Colon (tissue), 2 donors: Measurements from ENCODE around the gene IFT43.

Source experiments
- FAIRE-seq: peaks from 2 replicates; lab custom pipeline; 2012; peaks lifted over from hg19 to GRCh38; lab: Jason Lieb, UNC
- donor health status: control.
- donor health status: control.

Gene IFT43

DNA sequence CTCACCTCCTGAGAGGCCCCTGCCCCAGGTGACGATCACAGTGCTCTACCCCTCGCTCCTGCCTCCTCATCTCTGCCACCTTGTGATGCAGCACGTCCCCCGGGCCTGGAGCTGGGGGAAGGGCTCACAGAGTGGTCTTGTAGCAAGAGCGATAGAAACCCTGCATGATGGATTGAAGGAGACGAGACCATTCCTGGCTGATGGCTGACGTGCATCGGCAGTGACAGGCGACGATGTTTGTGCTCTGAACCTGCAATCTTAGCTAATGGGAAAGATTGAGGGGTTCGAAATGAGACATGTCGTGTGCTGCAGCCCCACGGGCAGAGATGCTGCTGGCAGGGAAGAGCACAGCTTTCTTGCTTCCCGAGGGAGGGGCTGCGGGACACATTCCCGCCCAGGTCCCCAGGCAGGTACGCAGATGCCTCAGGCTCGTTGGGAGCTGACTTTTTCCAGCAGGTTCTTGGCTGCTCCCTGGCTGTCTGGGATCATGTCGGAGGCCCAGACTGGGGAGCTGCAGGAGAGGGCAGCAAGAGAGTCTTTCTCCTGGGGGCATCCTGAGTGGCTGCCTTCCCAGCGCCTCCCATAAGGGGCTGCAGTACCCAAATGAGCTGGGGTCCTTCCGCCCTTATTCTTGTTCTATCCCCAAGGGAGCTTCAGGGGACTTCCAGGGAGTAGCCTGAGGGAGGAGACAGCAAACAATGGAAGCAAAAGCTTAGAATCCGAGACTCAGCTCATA lies 127.5 kb downstream of the IFT43 start:
- FAIRE-seq: no peak

DNA sequence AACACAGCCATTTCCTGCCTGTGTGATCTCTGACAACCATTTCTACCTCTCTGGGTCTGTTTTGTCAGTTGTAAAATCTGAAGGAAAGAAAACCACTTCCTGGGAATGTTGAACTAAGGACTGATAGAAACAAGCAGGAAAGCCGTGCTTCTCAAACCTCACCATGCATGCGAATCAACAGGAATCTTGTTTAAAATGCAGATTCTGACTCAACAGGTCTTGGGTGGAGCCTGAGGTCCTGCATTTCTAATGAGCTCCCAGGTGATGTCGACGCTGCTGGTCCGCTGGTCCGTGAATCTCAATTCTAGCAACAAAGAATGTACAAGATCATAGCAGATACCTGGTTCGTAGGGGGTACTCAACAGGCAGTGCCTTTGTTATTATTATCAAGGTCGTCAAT lies 128.1 kb downstream of the IFT43 start:
- no peak for FAIRE-seq

DNA sequence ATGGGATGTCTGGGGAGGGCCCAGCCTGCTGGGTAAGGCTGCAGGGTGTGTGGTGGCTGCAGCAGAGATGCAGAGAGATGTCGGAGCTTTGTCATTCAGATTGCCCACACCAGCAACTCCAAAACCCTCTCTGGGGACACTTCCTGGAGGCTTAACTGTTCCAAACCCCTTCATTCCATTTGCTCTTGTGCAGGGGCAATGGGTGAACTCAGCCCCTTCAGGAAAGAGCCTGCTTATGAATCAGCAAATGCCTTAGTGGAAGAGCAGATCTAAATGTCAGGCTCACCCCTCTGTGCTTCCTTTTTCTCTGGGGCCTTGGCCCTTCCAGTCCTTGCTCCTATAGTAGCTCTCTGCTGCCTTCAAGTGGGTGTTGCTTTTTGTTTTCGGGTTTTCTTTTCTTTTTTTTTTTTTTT lies 129.5 kb downstream of the IFT43 start:
- no peak for FAIRE-seq

DNA sequence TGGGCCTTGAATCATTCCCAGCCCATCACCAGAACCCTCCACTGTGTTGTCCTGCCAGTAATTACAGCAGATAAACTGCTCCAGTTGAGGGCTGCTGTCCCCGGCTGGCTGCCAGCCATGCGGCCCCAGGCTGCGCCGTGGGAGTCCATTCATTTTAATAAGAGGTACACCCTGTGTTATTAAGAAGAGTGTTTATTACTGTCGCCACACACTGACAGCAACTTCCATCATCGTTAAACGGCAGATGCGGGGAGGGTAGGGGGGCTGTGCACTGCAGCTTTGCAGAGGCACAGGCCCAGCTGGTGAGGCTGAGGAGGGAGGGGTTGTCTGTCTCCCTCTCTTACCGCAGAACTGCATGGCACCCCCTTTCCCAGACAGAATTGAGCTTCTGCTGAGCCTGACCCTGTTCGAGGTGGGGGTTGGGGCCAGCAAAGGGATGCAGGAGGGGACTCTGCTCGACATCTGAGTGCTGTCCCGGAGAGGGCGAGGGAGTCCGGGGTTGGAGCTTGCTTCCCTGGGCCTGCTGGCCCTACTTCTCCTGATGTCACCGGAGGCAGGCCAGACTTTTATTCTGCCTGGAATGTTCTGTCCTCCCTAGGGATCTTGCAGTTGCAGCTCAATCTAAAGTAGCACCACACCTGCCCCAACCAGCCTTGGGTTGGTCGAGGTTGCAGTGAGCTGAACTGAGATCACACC lies 132.4 kb downstream of the IFT43 start:
- no peak for FAIRE-seq

DNA sequence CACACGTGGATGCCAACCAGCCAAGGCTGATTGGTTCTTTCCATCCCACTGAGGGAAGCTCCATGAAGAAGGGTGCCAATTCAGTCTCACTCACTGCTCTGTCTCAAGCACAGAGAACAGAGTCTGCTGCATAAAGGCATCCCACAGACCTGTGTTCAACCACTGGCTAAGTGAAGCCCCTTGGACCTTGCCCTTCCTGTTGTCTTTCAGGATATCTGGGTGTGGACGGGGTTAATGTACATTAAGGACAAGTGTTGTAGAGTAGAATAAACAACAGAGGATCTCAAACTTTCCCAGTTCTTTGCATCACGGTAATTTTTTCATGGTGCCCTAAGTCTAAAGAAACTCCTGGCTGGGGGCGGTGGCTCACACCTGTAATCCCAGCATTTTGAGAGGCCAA lies 133.0 kb downstream of the IFT43 start:
- FAIRE-seq: no peak

DNA sequence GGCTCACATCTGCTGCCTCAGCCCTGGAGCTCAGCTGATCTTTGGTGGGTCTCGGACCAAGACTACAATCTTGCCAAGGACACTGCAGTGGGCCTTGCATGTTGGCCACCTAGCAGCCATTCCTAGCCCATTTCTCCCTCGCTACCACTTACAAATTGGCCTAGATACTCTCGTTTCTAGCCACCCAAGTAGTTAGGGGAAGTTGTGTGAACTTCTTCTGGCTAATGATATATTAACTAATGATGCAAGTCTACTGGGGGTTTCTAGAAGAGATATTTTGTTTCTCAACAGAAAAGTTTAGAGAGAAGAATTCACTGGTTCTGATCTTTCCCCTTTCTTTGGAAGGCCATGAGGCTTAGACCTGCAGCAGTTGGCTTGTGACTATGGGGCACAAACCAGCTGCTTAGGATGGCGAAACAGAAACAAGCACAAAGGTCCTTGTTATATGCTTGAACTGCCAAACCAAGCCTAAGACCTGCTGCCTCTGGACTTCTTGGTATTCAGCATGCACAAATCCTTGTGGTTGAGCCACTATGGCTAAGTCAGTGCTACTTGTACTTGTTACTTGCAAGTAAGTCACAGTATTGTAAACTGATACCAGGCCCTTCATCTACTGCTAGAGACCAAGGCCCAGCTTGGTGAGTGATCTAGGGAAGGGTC lies 135.7 kb downstream of the IFT43 start:
- no peak for FAIRE-seq

DNA sequence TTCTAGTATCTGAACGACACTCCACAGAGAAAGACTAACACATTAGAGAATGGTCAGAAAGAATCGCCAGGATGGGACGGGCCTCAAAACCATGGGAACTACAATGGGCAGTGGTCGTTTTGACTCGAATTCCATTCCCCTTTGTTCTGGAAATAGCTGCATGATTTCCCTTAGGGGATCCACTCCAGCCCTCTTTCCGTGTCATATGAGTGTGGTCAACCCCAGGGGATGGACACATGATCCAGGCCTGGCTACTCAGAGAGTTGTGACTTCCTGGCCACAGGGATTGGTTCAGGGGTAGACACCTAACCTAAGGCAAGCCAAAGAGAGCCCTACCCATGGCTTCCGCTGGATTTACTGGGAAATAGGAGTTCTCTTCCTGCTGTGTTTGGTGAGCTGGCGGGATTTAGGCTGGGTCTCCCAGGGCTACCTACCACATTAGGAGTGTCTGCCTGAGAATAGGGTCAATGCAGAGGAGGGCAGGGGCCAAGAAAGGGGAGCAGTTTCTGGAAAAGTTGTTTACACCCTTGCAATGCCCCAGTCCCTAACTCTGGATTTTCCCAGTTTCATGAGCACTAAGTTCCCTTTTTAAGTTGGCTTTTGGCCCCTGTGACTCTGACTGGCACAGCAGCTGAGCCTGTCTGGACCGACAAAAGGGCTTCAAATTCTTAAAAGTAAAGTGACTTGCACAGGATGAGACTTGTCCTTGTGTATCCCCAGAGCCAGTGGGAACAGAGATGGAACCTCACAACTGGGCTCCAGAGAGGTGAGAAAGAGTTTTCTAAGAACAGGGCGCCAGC lies 138.1 kb downstream of the IFT43 start:
- FAIRE-seq: no peak

DNA sequence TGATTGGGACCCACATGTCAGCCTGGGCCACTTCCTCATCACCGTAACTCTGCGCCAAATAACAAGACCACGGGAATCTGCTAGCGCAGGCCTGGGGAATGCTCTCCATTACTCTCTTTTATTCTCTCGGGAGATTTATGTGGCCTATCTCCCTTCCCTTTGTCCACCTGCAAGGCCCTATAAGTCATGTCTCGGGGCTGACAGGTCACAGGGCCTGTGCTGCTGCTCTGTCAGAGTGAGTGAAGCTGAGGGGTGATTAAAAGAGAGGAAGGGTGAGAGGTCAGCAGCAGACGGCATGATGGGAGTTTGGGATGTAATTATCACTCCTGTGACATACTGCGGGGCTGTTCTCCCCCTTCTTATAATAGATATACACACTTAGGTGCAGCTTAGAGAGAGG lies 139.9 kb downstream of the IFT43 start:
- no peak for FAIRE-seq

DNA sequence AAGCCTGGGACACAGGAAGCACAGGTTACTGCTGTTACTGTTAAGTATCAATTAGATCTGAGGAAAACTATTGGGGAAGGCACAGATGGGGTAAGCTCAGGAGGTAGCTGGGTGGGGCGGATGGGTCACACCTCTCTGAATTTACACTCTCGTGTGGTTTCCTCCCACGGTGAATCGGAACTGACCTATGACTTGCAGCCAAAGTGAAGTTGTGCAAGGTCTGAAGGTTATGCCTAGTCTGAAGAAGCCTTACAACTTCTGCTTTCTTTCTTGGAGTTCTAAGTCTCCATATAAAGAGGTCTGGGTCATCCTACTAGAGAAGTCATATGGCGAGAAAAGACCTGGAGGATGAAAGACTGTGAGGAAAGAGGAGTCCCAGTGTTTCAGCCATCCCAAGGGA lies 140.5 kb downstream of the IFT43 start:
- FAIRE-seq: no peak

DNA sequence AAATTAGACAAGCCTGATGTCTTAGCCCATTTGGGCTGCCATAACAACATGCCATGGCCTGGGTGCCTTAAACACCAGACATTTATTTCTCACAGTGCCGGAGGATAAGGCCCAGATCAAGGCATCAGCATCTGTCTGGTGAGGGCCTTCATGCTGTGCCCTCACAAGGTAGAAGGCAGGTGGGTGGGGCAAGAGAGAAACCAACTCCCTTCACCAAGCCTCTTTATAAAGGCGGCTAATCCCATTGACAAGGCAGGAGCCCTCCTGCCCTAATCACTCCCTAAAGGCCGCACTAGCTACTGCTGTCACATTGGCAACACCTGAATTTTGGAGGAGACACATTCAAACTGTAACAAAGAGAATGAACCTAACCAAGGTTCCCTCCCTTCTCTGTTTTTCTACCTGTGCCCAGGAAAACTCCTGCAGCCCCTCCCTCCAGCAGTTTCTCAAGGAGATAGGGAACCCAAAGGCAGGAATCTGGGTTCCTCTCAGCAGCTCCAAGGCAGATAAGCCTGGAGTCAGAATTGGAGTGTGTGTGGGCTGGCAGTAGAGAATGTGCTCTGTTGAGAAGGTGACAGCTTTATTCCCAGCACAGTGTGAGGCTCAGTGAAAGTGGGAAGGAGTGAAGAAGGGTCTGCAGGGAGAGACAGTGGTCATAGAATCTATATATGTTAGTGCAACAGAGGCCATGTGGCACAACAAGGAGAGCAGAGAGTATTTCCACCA lies 144.5 kb downstream of the IFT43 start:
- FAIRE-seq: no peak

DNA sequence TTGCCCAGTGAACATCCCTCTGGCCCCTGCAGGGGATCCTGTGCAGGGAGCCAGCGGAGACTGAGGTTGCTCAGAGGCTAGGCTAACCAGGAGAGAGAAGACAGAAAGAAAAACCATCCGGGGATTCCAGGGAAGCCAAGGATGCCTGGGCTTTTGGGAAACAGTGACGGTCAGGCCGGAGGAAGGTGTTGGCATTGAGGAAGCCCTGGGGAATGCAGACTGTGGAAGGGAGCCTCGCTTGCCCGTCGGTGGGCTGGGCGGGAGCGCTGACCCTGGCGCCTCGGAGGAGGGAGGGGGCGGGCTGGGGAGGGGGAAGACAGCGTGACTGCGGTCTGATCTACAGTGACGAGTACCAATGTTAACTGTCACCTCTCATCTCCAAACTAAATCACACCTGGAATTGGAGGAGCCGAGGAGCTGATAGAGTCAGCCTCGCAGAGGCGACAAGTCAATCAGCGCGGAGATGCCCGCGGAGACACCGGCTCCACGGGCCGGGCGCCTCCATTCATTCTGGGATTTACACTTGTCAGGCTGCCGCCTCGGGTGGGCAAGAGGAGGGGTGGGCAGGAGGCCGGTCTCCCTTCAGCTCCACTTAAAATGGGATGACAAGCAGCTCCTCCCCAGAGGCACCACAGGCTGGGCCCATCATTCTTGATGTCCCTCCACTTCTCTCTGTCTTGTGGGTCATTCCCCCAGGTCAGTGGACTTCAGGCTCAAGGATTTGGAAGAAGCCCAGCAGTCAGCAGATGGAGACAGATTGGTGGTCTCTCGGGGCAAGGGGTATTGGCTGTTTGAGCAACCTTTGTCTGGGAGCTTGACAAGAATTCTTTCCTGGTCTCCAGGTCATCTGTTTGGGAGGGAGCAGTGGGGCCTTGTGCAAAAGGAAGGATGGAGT lies 145.8 kb downstream of the IFT43 start:
- FAIRE-seq: no peak

DNA sequence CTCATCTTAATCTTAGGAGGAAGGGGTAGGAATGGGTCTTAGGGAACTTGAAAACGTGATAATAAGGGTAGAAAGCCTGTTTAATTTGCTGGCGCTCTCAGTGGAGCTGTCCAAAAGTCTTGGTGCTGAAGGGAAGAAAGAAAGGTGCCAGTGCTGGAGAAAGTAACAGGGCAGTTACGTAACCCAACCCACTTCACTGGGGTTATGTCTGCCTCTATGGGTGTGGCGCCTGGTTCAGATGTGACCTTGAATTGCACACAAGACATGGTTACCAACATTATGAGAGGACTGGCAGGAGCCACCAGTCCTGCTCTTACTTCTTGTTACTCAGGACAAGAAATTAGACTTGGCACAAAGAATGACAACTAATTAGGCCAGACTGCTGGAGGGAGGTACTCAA lies 147.5 kb downstream of the IFT43 start:
- FAIRE-seq: no peak
